K562 (cell line): ENCODE data around the gene IQCM. TPM values are rescaled to one million over a fixed set of nuclear protein-coding genes. Genes with fewer than 3 reads are reported as not detected.

Experiments
- ATAC-seq: fragments of 200-7000 bp; cut with Tn5 transposase; 3 replicates; pipeline ENCODE4 v1.9.1; 2020; ENCODE audit warnings: moderate library complexity
- BruUV-seq: library from RNA; stranded (reverse); fragments of 400-500 nt; replicated peaks from 2 replicates; lab custom pipeline; 2021; lab: Mats Ljungman, UMichigan
- CTCF ChIA-PET: fragments of 300-600 bp; formaldehyde crosslinking; extraction: SDS; loops from one replicate; lab custom pipeline; 2021; ENCODE audit warnings: low intra/inter-chr PET ratio; lab: Yijun Ruan, JAX
- POLR2A ChIA-PET: fragments of 300-600, 350-650 bp; sonication (Branson Sonifier 250); formaldehyde crosslinking; extraction: SDS; loops from one replicate; lab custom pipeline; 2021; ENCODE audit warnings: antibody characterized with exemption, inconsistent platforms; lab: Yijun Ruan, JAX
- DNase-seq, 4 experiments: peaks; one replicate each; pipeline versions ENCODE4 v3.0.0 to v3.0.0-alpha.2; 2011 to 2018; ENCODE audit warnings: low spot score in 3 of 4, mixed read lengths in 3 of 4; ENCODE audit errors: extremely low read depth in 1 of 4
- FAIRE-seq: peaks from 2 replicates; lab custom pipeline; 2011; peaks lifted over from hg19 to GRCh38; lab: Jason Lieb, UNC
- H2AFZ ChIP-seq: 2 replicates; pipeline ENCODE4 v1.6.0; 2011; ENCODE audit warnings: low read depth, low read length, control low read depth, inconsistent platforms
- H3K27ac ChIP-seq: fragments of 200-600 bp; 3 replicates; pipeline ENCODE4 v1.8.0; 2011; ENCODE audit warnings: low read depth, mild to moderate bottlenecking, control low read depth, inconsistent platforms, low read length, moderate library complexity, mixed read lengths; ENCODE audit errors: extremely low read depth
- H3K27me3 ChIP-seq, 2 experiments: fragments of 300-600 bp in 1 of 2; 2 replicates in 1 of 2; 3 replicates in 1 of 2; pipeline versions ENCODE4 v1.6.0 to v1.8.0; 2011; ENCODE audit warnings: inconsistent platforms in 2 of 2, low read length in 2 of 2, mild to moderate bottlenecking in 1 of 2, mixed read lengths in 1 of 2, moderate library complexity in 1 of 2; ENCODE audit not compliant: control insufficient read depth in 2 of 2, insufficient read depth in 2 of 2
- H3K36me3 ChIP-seq: fragments of 300-600 bp; 3 replicates; pipeline ENCODE4 v1.8.0; 2011; ENCODE audit warnings: mild to moderate bottlenecking, low read length, inconsistent platforms; ENCODE audit not compliant: control insufficient read depth, insufficient read depth
- H3K4me1 ChIP-seq, 2 experiments: fragments of 200-600 bp in 1 of 2; replicated peaks in 1 of 2; 2 replicates in 1 of 2; 3 replicates in 1 of 2; pipeline versions ENCODE4 v1.5.1 to v1.8.0; 2011; ENCODE audit warnings: inconsistent platforms in 2 of 2, low read length in 2 of 2, mild to moderate bottlenecking in 1 of 2, mixed read lengths in 1 of 2, moderate library complexity in 1 of 2; ENCODE audit not compliant: control insufficient read depth in 2 of 2, insufficient read depth in 2 of 2
- H3K4me2 ChIP-seq: 2 replicates; pipeline ENCODE4 v1.6.1; 2011; ENCODE audit warnings: low read length, control low read depth, inconsistent platforms, mixed read lengths; ENCODE audit not compliant: insufficient read depth
- H3K4me3 ChIP-seq: fragments of 200-600 bp; sonication (generic), shearing (Covaris generic); 2 replicates; pipeline ENCODE4 v1.5.1; 2016; ENCODE audit warnings: control low read depth, inconsistent platforms
- H3K79me2 ChIP-seq: fragments of 200-600 bp; 3 replicates; pipeline ENCODE4 v1.8.0; 2011; ENCODE audit warnings: low read length, inconsistent platforms; ENCODE audit not compliant: control insufficient read depth, insufficient read depth
- H3K9ac ChIP-seq, 2 experiments: 2 replicates each; pipeline versions ENCODE4 v1.6.0 to v1.6.1; 2011; ENCODE audit warnings: low read depth in 2 of 2, low read length in 2 of 2, control low read depth in 1 of 2, inconsistent platforms in 1 of 2, mild to moderate bottlenecking in 1 of 2, mixed read lengths in 1 of 2; ENCODE audit not compliant: insufficient read depth in 1 of 2
- H3K9me1 ChIP-seq: one replicate; pipeline ENCODE4 v1.6.0; 2011; ENCODE audit warnings: inconsistent platforms, mild to moderate bottlenecking, low read length, moderate library complexity; ENCODE audit not compliant: control insufficient read depth, insufficient read depth
- H3K9me3 ChIP-seq: replicated peaks from 2 replicates; pipeline ENCODE4 v1.5.1; 2011; ENCODE audit warnings: low read depth, low read length, inconsistent platforms; ENCODE audit not compliant: control insufficient read depth, insufficient read depth
- H4K20me1 ChIP-seq: replicated peaks from 2 replicates; pipeline ENCODE4 v1.6.1; 2011; ENCODE audit warnings: low read length, inconsistent platforms, mixed read lengths; ENCODE audit not compliant: control insufficient read depth, insufficient read depth
- CCNT2 ChIP-seq: IDR thresholded peaks from 2 replicates; pipeline ENCODE4 v1.6.1; 2011; ENCODE audit warnings: borderline replicate concordance, low read depth, mild to moderate bottlenecking, moderate library complexity, mixed read lengths, low read length; ENCODE audit not compliant: insufficient read length; ENCODE audit errors: extremely low read depth
- CHAMP1 ChIP-seq: fragments of 450-650 bp; IDR thresholded peaks from 2 replicates; pipeline ENCODE4 v1.6.1; 2016; ENCODE audit warnings: mild to moderate bottlenecking
- E2F1 ChIP-seq: sonication (generic); formaldehyde crosslinking; IDR thresholded peaks from 2 replicates; pipeline ENCODE4 v1.8.1; 2023; ENCODE audit warnings: mild to moderate bottlenecking, missing genetic modification reagents, moderate library complexity
- EHMT2 ChIP-seq: fragments of 450-650 bp; IDR thresholded peaks from 2 replicates; pipeline ENCODE4 v1.6.1; 2018; ENCODE audit warnings: antibody characterized with exemption
- NCOR1 ChIP-seq: fragments of 450-650 bp; IDR thresholded peaks from 2 replicates; pipeline ENCODE4 v1.6.1; 2016; ENCODE audit warnings: mild to moderate bottlenecking, moderate library complexity
- XRCC4 ChIP-seq: IDR thresholded peaks from one replicate; pipeline ENCODE4 v1.6.1; 2011; ENCODE audit not compliant: insufficient read depth, insufficient read length; ENCODE audit errors: extremely low read depth
- ZBED1 ChIP-seq: IDR thresholded peaks from 2 replicates; pipeline ENCODE4 v1.6.1; 2014
- ZFPM2 ChIP-seq: fragments of 250-450 bp; sonication (Bioruptor Pico); IDR thresholded peaks from 2 replicates; pipeline ENCODE4 v1.5.1; 2022; ENCODE audit warnings: mild to moderate bottlenecking
- ZFX ChIP-seq: sonication (generic); formaldehyde crosslinking; IDR thresholded peaks from 2 replicates; pipeline ENCODE4 v1.8.0; 2022; ENCODE audit warnings: mild to moderate bottlenecking, missing genetic modification reagents, moderate library complexity
- ZNF197 ChIP-seq: fragments of 200-800 bp; sonication (Bioruptor generic); IDR thresholded peaks from 2 replicates; pipeline ENCODE4 v1.6.1; 2016; ENCODE audit warnings: low read depth, missing genetic modification characterization, missing compliant biosample characterization
- ZNF253 ChIP-seq: fragments of 250-450 bp; sonication (Bioruptor Pico); conservative IDR thresholded peaks from 2 replicates; pipeline ENCODE4 v1.6.1; 2021; ENCODE audit warnings: mild to moderate bottlenecking
- WGBS: fragments of 100-300 bp; shearing (Covaris generic); methylation state at CpG from one replicate; pipeline ENCODE4 v1.1.6; 2016; ENCODE audit warnings: low coverage, mixed read lengths; ENCODE audit not compliant: insufficient coverage; ENCODE audit errors: missing lambda C conversion rate; 5-methylcytosine and 5-hydroxymethylcytosine counted together
- in situ Hi-C: fragments of 300-500 bp; cut with MboI; formaldehyde crosslinking; loops from 4 replicates; pipeline ENCODE4 v1.15.0; 2018; ENCODE audit warnings: inconsistent platforms, mixed read lengths
- intact Hi-C: fragments of 100-400 bp; cut with micrococcal nuclease; formaldehyde crosslinking; loops from 2 replicates; pipeline ENCODE4 v1.14.2; 2022
- polyA plus RNA-seq, 8 experiments: library from polyadenylated mRNA; depleted of rRNA in 4 of 8; stranded (reverse) in 5 of 8; unstranded in 3 of 8; fragments of >200 nt; fragmentation: Nextera tagmentation in 2 of 8; fragmentation: Illumina TruSeq in 1 of 8; extraction: Ambion mirVana in 2 of 8; extraction: Trizol in 1 of 8; gene quantifications; 2 replicates each; pipeline versions ENCODE4 v1.2.1 to v1.2.3, GENCODE V29; 2011 to 2014; ENCODE audit warnings: inconsistent platforms in 1 of 8, missing spikeins in 1 of 8
- total RNA-seq, 7 experiments: library from RNA; depleted of rRNA in 6 of 7; stranded (reverse); fragments of >200 nt in 6 of 7; fragmentation: Illumina TruSeq in 2 of 7; extraction: Trizol in 2 of 7; gene quantifications; 2 replicates each; pipeline versions ENCODE4 v1.2.1 to v1.2.3, GENCODE V29; 2011 to 2021; ENCODE audit warnings: low replicate concordance in 1 of 7
- TF ChIP-seq, protein P1 (sequence below): fragments of 250-450 bp; sonication (Bioruptor Pico); IDR thresholded peaks from 2 replicates; pipeline ENCODE4 v1.5.0; 2021
- TF ChIP-seq, protein P2 (sequence below): fragments of 250-450 bp; sonication (Bioruptor Pico); IDR thresholded peaks from 2 replicates; pipeline ENCODE4 v1.8.0; 2022; ENCODE audit warnings: moderate library complexity, mild to moderate bottlenecking, inconsistent platforms

IQCM gene
- total and polyA plus RNA-seq, 9 of the 15 experiments (the other 6 are each of a cell fraction or from before 2014, with no cell fraction given) = not detected

GRCh38 chr4:149499726-149500125 lies 315.9 kb downstream of the IQCM start (continued):
- TF ChIP-seq CHAMP1 = no peak
- TF ChIP-seq ZFX = no peak
- TF ChIP-seq NCOR1 = no peak
- TF ChIP-seq E2F1 = no peak
- TF ChIP-seq, protein P1, sequence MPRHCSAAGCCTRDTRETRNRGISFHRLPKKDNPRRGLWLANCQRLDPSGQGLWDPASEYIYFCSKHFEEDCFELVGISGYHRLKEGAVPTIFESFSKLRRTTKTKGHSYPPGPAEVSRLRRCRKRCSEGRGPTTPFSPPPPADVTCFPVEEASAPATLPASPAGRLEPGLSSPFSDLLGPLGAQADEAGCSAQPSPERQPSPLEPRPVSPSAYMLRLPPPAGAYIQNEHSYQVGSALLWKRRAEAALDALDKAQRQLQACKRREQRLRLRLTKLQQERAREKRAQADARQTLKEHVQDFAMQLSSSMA (CRISPR knock-in tag) = no peak

- H3K9me3 ChIP-seq = no peaks in the 10 kb centered on the region
- WGBS = 5% methylated on average over 3 of the region's 3 CpGs
- H2AFZ ChIP-seq = no peak overlapping the region
- no peak overlapping the region for H3K27ac ChIP-seq
- FAIRE-seq (no peak), DNase-seq (no peak), ATAC-seq (no peak)
- intact Hi-C loops = no loop called here
- in situ Hi-C loops = no loop called here
- no peak overlapping the region for H3K4me3 ChIP-seq
- no TSS peak for BruUV-seq
- no peak overlapping the region for H3K4me2 ChIP-seq
- no peaks in the 10 kb centered on the region for H3K36me3 ChIP-seq
- ChIA-PET POLR2A (no interaction called here), CTCF (no interaction called here)
- H3K9ac ChIP-seq = no peak overlapping the region
- no peaks in the 10 kb centered on the region for H3K4me1 ChIP-seq
- H3K27me3 ChIP-seq = no peaks in the 10 kb centered on the region
- no peaks in the 10 kb centered on the region for H4K20me1 ChIP-seq
- no peaks in the 10 kb centered on the region for H3K79me2 ChIP-seq
- H3K9me1 ChIP-seq = no peaks in the 10 kb centered on the region
- no peak for TF ChIP-seq CCNT2
- TF ChIP-seq EHMT2 = no peak
- TF ChIP-seq ZFPM2 (CRISPR knock-in tag) = no peak
- TF ChIP-seq XRCC4 = no peak
- TF ChIP-seq, protein P2, sequence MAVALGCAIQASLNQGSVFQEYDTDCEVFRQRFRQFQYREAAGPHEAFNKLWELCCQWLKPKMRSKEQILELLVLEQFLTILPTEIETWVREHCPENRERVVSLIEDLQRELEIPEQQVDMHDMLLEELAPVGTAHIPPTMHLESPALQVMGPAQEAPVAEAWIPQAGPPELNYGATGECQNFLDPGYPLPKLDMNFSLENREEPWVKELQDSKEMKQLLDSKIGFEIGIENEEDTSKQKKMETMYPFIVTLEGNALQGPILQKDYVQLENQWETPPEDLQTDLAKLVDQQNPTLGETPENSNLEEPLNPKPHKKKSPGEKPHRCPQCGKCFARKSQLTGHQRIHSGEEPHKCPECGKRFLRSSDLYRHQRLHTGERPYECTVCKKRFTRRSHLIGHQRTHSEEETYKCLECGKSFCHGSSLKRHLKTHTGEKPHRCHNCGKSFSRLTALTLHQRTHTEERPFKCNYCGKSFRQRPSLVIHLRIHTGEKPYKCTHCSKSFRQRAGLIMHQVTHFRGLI (CRISPR knock-in tag) = no peak
- TF ChIP-seq ZBED1 = no peak
- no peak for TF ChIP-seq ZNF197 (CRISPR knock-in tag)
- TF ChIP-seq ZNF253 = no peak
Observed at GRCh38 chr4:149498246-149498645, 317.4 kb downstream of the IQCM start.
